ENCODE measurements around the gene TLCD3A. TPM values are rescaled to one million over a fixed set of nuclear protein-coding genes. Genes with fewer than 3 reads are reported as not detected.

Gene TLCD3A
- total and polyA plus RNA-seq, 10 of the 15 experiments (the other 5 are each of a cell fraction or from before 2014, with no cell fraction given), result 2.9 to 29.7 (median 17.8) TPM

DNA sequence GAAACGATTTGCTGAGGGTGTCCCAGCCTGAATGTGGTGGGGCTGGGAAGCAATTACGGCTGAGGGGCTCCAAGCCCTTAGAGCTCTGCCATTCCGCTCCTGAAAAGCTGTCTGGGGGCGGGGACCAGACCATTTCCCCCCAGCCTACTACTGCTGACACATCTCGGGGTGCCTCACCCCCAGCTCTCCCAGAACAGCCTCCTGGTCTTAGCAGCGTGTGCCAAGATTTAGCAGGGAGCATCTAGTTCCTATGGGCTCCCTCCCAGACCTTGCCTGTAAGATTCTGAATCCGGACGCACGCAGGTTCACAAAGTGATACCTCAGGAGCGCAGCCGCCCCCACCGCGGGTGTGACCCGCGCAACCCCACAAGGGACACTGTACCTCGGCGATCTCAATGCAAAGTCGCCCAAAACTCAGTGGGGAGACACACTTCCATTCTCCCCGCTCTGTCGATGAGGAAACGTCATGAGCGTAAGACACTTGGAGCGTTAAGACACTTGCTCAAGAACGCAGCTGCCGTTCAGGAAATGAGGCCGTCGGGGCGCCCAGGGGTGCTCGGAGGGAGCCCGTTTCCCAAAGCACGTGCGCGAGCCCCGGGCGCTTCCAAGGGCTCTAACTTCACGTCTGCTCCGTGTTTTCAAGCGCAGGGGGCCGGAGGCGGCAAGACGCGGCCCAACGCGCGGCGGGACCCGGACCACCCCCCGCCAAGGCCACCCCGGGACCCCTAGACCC is 19.0 kb downstream of the TLCD3A start:
- no peaks in the 10 kb centered on the region for H3K27me3 ChIP-seq (replicated peaks in 1 of 2; ENCODE audit: control insufficient read depth in 2 of 2, insufficient read depth in 2 of 2, low read length in 1 of 2)

More for the DNA sequence above, 19.0 kb downstream of the TLCD3A start:
- H4K20me1 ChIP-seq (ENCODE audit: control insufficient read depth, insufficient read depth), result no peaks in the 10 kb centered on the region
- intact Hi-C loops (cut with micrococcal nuclease; ENCODE audit: unreplicated experiment) (no loop called here), in situ Hi-C loops (cut with MboI) (no loop called here)
- no peak for FAIRE-seq
- DNase-seq (ENCODE audit: low read depth, low spot score), result no peak
- H3K36me3 ChIP-seq (ENCODE audit: control insufficient read depth in 2 of 2, insufficient read depth in 2 of 2, low read length in 1 of 2), result peaks cover 15 to 19% of the 10 kb centered on the region in 2 experiments
- H3K4me1 ChIP-seq (ENCODE audit: control insufficient read depth, insufficient read depth, low read length), result peaks cover 4% of the 10 kb centered on the region; the same call in 1 of the 2 replicates
- peak overlapping the region; percentile 89 for H3K27ac ChIP-seq (ENCODE audit: control insufficient read depth, insufficient read depth)
- peak overlapping the region; percentile 96 for H3K4me2 ChIP-seq (ENCODE audit: control insufficient read depth, insufficient read depth)
- 1% methylated on average over 48 of the region's 49 CpGs for WGBS (ENCODE audit: insufficient coverage, insufficient replicate concordance, low lambda C conversion rate, missing lambda C conversion rate)
- no TSS peak for BruUV-seq (replicated peaks)
- CTCF ChIA-PET, result interaction anchor here (0.9 to 1.7 kb wide), 4 partner anchors 21 to 335 kb away, joined by 4 read pairs; no protein-coding TSS in a partner anchor
- POLR2A ChIA-PET, result interaction anchor here (0.6 to 1.7 kb wide), 7 partner anchors 11 to 38 kb away, joined by 3 to 5 read pairs (median 4); partner anchors contain the start of genes GLOD4, MRM3 and VPS53
- H3K9me3 ChIP-seq (replicated peaks; ENCODE audit: control insufficient read depth, insufficient read depth, low read length), result peaks cover 3% of the 10 kb centered on the region; the same call in 1 of the 3 replicates
- SMC1A ChIA-PET (ENCODE audit: uncharacterized antibody, unreplicated experiment), result interaction anchor here (1.0 to 1.4 kb wide), 3 partner anchors 9 to 33 kb away, joined by 3 to 5 read pairs (median 4); no protein-coding TSS in a partner anchor
- peak overlapping the region; percentile 82 for H2AFZ ChIP-seq (ENCODE audit: control insufficient read depth, low read depth, low read length)
- peak overlapping the region; percentile 98 for H3K4me3 ChIP-seq
- peaks cover 42% of the 10 kb centered on the region for H3K79me2 ChIP-seq (ENCODE audit: control insufficient read depth, insufficient read depth, low read length)
- TF ChIP-seq SUZ12 (IDR thresholded peaks at IDR 0.05; ENCODE audit: unreplicated experiment) (no peak), MXI1 (IDR thresholded peaks at IDR 0.05; ENCODE audit: low read depth, low read length) (peak; percentile 15), EED (IDR thresholded peaks at IDR 0.05; ENCODE audit: low read depth) (0 out of 2 replicates have a peak, but pooled peaks have one; percentile 7), MYC (IDR thresholded peaks at IDR 0.05; ENCODE audit: insufficient read depth, insufficient read length, insufficient replicate concordance, low read length, severe bottlenecking) (peak; percentile 53), IRF4 (IDR thresholded peaks at IDR 0.05; ENCODE audit: low read depth, low read length) (0 out of 2 replicates have a peak, but pooled peaks have one; percentile 5), NR2F1 (conservative IDR thresholded peaks at IDR 0.05) (peak; percentile 53; the same call in 1 of the 2 replicates), HDAC2 (IDR thresholded peaks at IDR 0.05) (0 out of 2 replicates have a peak, but pooled peaks have one; percentile 61), BHLHE40 (IDR thresholded peaks at IDR 0.05; ENCODE audit: borderline replicate concordance in 1 of 2, low read depth in 2 of 2, low read length in 1 of 2) (peak; percentile 71 to 93), SUPT20H (IDR thresholded peaks at IDR 0.05; ENCODE audit: borderline replicate concordance, control insufficient read depth, low read depth, low read length) (no peak), EGR1 (IDR thresholded peaks at IDR 0.05; ENCODE audit: borderline replicate concordance in 1 of 2, low read depth in 2 of 2, low read length in 2 of 2) (peak in 1 of 2 experiments; percentile 3; a peak in 1 of 3 replicates), BCL3 (IDR thresholded peaks at IDR 0.05; ENCODE audit: borderline replicate concordance, insufficient read depth, low read depth, low read length, poor library complexity, severe bottlenecking) (no peak)
- TF ChIP-seq, protein P1, sequence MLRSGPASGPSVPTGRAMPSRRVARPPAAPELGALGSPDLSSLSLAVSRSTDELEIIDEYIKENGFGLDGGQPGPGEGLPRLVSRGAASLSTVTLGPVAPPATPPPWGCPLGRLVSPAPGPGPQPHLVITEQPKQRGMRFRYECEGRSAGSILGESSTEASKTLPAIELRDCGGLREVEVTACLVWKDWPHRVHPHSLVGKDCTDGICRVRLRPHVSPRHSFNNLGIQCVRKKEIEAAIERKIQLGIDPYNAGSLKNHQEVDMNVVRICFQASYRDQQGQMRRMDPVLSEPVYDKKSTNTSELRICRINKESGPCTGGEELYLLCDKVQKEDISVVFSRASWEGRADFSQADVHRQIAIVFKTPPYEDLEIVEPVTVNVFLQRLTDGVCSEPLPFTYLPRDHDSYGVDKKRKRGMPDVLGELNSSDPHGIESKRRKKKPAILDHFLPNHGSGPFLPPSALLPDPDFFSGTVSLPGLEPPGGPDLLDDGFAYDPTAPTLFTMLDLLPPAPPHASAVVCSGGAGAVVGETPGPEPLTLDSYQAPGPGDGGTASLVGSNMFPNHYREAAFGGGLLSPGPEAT (IDR thresholded peaks at IDR 0.05; ENCODE audit: low read depth), result 0 out of 2 replicates have a peak, but pooled peaks have one; percentile 20
- TF ChIP-seq, protein P2, sequence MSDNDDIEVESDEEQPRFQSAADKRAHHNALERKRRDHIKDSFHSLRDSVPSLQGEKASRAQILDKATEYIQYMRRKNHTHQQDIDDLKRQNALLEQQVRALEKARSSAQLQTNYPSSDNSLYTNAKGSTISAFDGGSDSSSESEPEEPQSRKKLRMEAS (IDR thresholded peaks at IDR 0.05; ENCODE audit: low read depth, low read length), result peak; percentile 50; the same call in 1 of the 2 replicates
- H3K9ac ChIP-seq (ENCODE audit: control insufficient read depth, insufficient read depth, low read length), result peak overlapping the region; percentile 91
- RAD21 ChIA-PET (ENCODE audit: unreplicated experiment), result interaction anchor here (1.1 to 1.7 kb wide), 4 partner anchors 11 to 339 kb away, joined by 3 to 5 read pairs (median 4); no protein-coding TSS in a partner anchor
- peak; percentile 65 for ATAC-seq
